HEK293T (cell line): ENCODE measurements around the gene GDE1.
"Not testable (repeated sequence)": the region's sequence is repeated elsewhere in the genome, so short reads cannot be mapped to it uniquely, and the experiment has no call there.

ENCODE experiments used
- CTCF ChIA-PET: fragments of 350-600 bp; formaldehyde crosslinking; extraction: SDS; loops from one replicate; lab custom pipeline; 2021; ENCODE audit warnings: antibody characterized with exemption, inconsistent platforms; lab: Yijun Ruan, JAX
- POLR2A ChIA-PET: fragments of 350-600 bp; formaldehyde crosslinking; extraction: SDS; loops from one replicate; lab custom pipeline; 2020; ENCODE audit warnings: antibody characterized with exemption, inconsistent platforms; lab: Yijun Ruan, JAX
- DNase-seq: peaks from one replicate; pipeline ENCODE4 v3.0.0; 2012; ENCODE audit warnings: mixed read lengths; ENCODE audit errors: extremely low spot score
- ARNT ChIP-seq: fragments of 450-650 bp; IDR thresholded peaks from 2 replicates; pipeline ENCODE4 v1.6.1; 2017; ENCODE audit warnings: mild to moderate bottlenecking
- BHLHE40 ChIP-seq: fragments of 450-650 bp; IDR thresholded peaks from 2 replicates; pipeline ENCODE4 v1.6.1; 2016; ENCODE audit warnings: mild to moderate bottlenecking, moderate library complexity, borderline replicate concordance
- CTBP1 ChIP-seq: fragments of 450-650 bp; IDR thresholded peaks from 2 replicates; pipeline ENCODE4 v1.6.1; 2016; ENCODE audit warnings: borderline replicate concordance
- ELF4 ChIP-seq: fragments of 450-650 bp; IDR thresholded peaks from 2 replicates; pipeline ENCODE4 v1.6.1; 2017; ENCODE audit warnings: antibody characterized with exemption
- FOXA1 ChIP-seq: fragments of 450-650 bp; IDR thresholded peaks from 2 replicates; pipeline ENCODE4 v1.6.1; 2016; ENCODE audit warnings: mild to moderate bottlenecking
- FOXK2 ChIP-seq: fragments of 450-650 bp; IDR thresholded peaks from 2 replicates; pipeline ENCODE4 v1.6.1; 2016; ENCODE audit warnings: mild to moderate bottlenecking
- FOXM1 ChIP-seq: fragments of 450-650 bp; IDR thresholded peaks from 2 replicates; pipeline ENCODE4 v1.6.1; 2017; ENCODE audit warnings: mild to moderate bottlenecking, borderline replicate concordance
- HDGF ChIP-seq: fragments of 450-650 bp; IDR thresholded peaks from 2 replicates; pipeline ENCODE4 v1.6.1; 2017; ENCODE audit warnings: antibody characterized with exemption, borderline replicate concordance
- L3MBTL2 ChIP-seq: fragments of 450-650 bp; conservative IDR thresholded peaks from 2 replicates; pipeline ENCODE4 v1.6.1; 2016; ENCODE audit warnings: mild to moderate bottlenecking
- LEF1 ChIP-seq: fragments of 450-650 bp; IDR thresholded peaks from 2 replicates; pipeline ENCODE4 v1.6.1; 2017; ENCODE audit warnings: mild to moderate bottlenecking, borderline replicate concordance
- NFRKB ChIP-seq: fragments of 450-650 bp; IDR thresholded peaks from 2 replicates; pipeline ENCODE4 v1.6.1; 2016; ENCODE audit warnings: mild to moderate bottlenecking, moderate library complexity
- SP1 ChIP-seq: fragments of 450-650 bp; IDR thresholded peaks from 2 replicates; pipeline ENCODE4 v1.6.1; 2017
- SUZ12 ChIP-seq: fragments of 450-650 bp; IDR thresholded peaks from 2 replicates; pipeline ENCODE4 v1.6.1; 2016; ENCODE audit warnings: mild to moderate bottlenecking
- TARDBP ChIP-seq: fragments of 450-650 bp; IDR thresholded peaks from 2 replicates; pipeline ENCODE4 v1.6.1; 2016
- ZNF384 ChIP-seq: fragments of 450-650 bp; IDR thresholded peaks from 2 replicates; pipeline ENCODE4 v1.6.1; 2016
- TF ChIP-seq, protein P1 (sequence below): fragments of 450-650 bp; IDR thresholded peaks from 2 replicates; pipeline ENCODE4 v1.6.1; 2016

The GDE1 gene

DNA sequence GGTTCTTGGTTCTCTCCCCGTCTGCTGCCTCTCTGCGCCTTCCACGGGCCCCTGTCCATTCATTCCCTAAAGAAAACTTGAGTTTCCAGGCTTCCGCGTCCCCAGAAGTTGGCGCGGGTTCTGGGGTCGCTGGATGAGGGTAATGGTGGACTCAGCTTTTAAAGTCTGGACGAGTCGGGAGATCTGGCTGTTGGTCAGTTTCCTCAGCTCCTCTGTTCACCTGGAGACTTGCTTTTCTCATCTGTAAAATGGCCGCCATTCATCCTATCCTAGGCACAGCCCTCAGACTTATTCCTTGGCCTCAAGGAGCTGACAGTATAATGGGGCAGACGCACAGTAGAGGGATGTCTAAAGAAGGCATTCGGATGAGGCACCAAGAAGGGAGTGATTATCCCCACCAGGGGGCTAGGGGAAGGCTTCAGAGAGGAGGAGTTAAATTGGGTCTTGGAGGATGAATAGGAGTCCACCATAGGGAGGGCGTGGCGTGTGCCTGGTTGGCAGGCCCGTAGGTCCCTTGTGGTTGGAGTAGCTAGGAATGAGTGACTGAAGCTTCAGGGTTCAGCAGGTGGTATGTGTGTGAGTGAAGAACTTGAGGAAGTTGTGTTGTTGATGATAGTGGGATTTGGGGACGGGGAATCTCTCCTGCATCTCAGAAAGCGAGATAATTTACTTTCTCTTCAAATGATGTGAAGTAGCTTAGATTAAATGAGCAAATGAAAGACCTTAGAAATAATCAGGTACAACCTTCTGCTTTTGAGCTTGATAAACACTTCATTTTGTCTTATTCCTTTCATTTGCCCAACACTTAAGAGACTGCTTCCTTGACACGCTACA is 34.3 kb upstream of the GDE1 start:
- ChIA-PET POLR2A (interaction anchor here (0.9 to 2.4 kb wide), 12 partner anchors 9 to 335 kb away, joined by 3 to 16 read pairs (median 4); partner anchors contain the start of gene GDE1), CTCF (interaction anchor here (0.5 to 1.6 kb wide), 7 partner anchors 12 to 331 kb away, joined by 3 to 7 read pairs (median 3); no protein-coding TSS in a partner anchor)
- peak; percentile 64 for DNase-seq
- TF ChIP-seq, protein P1, sequence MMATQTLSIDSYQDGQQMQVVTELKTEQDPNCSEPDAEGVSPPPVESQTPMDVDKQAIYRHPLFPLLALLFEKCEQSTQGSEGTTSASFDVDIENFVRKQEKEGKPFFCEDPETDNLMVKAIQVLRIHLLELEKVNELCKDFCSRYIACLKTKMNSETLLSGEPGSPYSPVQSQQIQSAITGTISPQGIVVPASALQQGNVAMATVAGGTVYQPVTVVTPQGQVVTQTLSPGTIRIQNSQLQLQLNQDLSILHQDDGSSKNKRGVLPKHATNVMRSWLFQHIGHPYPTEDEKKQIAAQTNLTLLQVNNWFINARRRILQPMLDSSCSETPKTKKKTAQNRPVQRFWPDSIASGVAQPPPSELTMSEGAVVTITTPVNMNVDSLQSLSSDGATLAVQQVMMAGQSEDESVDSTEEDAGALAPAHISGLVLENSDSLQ = peak; percentile 91
- TF ChIP-seq L3MBTL2 = peak; percentile 33; the same call in 1 of the 2 replicates
- no peak for TF ChIP-seq CTBP1
- no peak for TF ChIP-seq FOXM1

DNA sequence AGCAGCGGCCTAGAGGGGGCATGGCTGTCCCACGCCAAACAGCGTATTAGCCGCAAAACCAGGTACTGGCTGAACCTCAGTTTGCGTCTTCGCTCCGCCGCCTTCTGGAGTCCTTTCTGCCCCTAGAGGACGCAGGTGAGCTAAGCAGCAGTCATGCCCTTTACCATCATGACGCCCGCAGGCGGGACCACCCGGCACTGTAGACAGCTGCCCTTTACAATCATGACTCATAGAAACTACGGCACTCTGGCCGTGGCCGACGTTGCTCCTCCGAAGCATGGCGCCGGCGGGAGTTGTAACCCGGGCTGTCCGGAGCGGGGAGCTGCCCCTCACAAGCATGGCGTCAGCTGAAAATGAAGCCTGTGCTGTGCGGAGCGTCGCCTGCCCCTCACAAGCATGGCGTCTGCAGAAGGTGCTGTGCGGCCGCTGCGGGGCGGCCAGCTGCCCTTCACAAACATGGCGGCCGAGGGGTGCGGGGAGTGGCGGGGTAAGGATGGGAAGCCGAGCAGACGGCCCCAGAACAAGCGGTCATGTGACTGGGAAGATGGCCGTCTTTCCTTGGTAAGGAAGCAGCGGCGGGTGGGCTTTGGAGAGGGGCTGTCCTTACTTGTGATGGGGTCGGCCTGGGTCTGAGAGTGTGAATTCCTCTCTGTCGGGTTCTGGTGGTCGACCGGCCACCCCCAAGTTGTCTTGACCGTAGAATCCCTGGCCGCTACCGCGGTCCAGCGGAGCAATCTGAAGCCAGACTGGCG is 33.5 kb upstream of the GDE1 start, which contains the start of gene VPS35L:
Gene VPS35L, plus strand, starts transcription at position 518 of the 752 bp plus-strand sequence. Its CDS starts 27 bp downstream, at position 545.
- ChIA-PET POLR2A (interaction anchor here (0.7 to 2.4 kb wide), 14 partner anchors 8 to 765 kb away, joined by 3 to 16 read pairs (median 3); partner anchors contain the start of genes CCP110 and RPS15A), CTCF (interaction anchor here (0.6 to 1.6 kb wide), 9 partner anchors 13 to 331 kb away, joined by 3 to 7 read pairs (median 4); no protein-coding TSS in a partner anchor)
- peak; percentile 93 for DNase-seq
- TF ChIP-seq ELF4 (peak; percentile 19; the same call in 1 of the 2 replicates), SUZ12 (no peak), L3MBTL2 (no peak), NFRKB (peak; percentile 79), TARDBP (no peak), ZNF384 (no peak), CTBP1 (no peak), HDGF (no peak), FOXK2 (no peak), FOXM1 (no peak), FOXA1 (no peak), BHLHE40 (no peak), LEF1 (no peak; the same call in 1 of the 2 replicates), SP1 (no peak), ARNT (no peak)
- TF ChIP-seq, protein P1 = peak; percentile 52

GRCh38 chr16:19549673-19550072 is 27.8 kb upstream of the GDE1 start:
- DNase-seq = no peak
- CTCF ChIA-PET = no interaction called here
- TF ChIP-seq CTBP1 (no peak), FOXM1 (no peak), SP1 (no peak), NFRKB (no peak), L3MBTL2 (no peak), HDGF (no peak), ARNT (no peak), BHLHE40 (no peak), SUZ12 (no peak), TARDBP (no peak), FOXA1 (no peak), LEF1 (no peak), FOXK2 (no peak), ELF4 (no peak)
- TF ChIP-seq, protein P1 = no peak
- POLR2A ChIA-PET = no interaction called here

DNA sequence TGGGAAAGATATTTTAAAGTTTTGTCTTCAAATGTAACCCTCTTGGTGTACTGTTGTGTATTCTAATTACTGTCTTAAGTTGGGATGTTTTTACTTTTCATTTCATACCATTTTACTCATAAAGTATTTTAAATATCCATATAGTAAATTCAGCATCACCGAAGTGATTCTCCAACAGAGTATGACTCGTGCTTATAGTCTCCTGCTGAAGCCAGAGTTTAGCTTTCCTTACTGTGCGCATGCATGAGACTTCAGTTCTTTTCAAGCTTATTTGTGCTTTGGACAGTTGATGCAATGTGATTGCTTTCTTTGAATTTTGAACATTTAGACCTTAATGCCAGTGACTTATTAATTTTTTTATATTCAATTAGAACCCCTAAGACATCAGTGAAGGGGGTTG is 26.2 kb upstream of the GDE1 start:
- TF ChIP-seq ZNF384 (no peak), BHLHE40 (no peak), NFRKB (no peak), CTBP1 (no peak), FOXM1 (no peak), ARNT (no peak), SP1 (no peak), ELF4 (no peak), L3MBTL2 (no peak), FOXA1 (no peak), FOXK2 (no peak), SUZ12 (no peak), TARDBP (no peak), LEF1 (no peak), HDGF (no peak)
- TF ChIP-seq, protein P1 = no peak
- ChIA-PET CTCF (no interaction called here), POLR2A (no interaction called here)
- DNase-seq = no peak

GRCh38 chr16:19543278-19543996 is 21.5 kb upstream of the GDE1 start:
- CTCF ChIA-PET, DNase-seq: not testable (repeated sequence)
- POLR2A ChIA-PET = interaction anchor here (1.2 to 1.3 kb wide), 2 partner anchors 12 to 19 kb away, joined by 3 to 5 read pairs; partner anchors contain the start of gene VPS35L
